B cell (primary cell): ENCODE measurements around the gene KRTAP4-9. TPM values are rescaled to one million over a fixed set of nuclear protein-coding genes. Genes with fewer than 3 reads are reported as not detected.
"Not testable (repeated sequence)": the region's sequence is repeated elsewhere in the genome, so short reads cannot be mapped to it uniquely, and the experiment has no call there.

ENCODE experiments used
- ATAC-seq: fragments of 200-7000 bp; cut with Tn5 transposase; one replicate; pipeline ENCODE4 v1.10.0; 2021; ENCODE audit warnings: low read depth, mild to moderate bottlenecking, moderate number of reproducible peaks, moderate library complexity
- CTCF ChIA-PET: fragments of 350-600 bp; sonication (Branson Sonifier 250); formaldehyde crosslinking; loops from one replicate; lab custom pipeline; 2021; ENCODE audit warnings: antibody characterized with exemption, inconsistent platforms; lab: Charles Lee
- POLR2A ChIA-PET: fragments of 350-600 bp; sonication (Branson Sonifier 250); formaldehyde crosslinking; loops from one replicate; lab custom pipeline; 2021; ENCODE audit warnings: antibody characterized with exemption; lab: Charles Lee
- DNase-seq: peaks from one replicate; pipeline ENCODE4 v3.0.0; 2013
- H2AFZ ChIP-seq: 2 replicates; pipeline ENCODE4 v1.6.1; 2012; ENCODE audit warnings: mild to moderate bottlenecking, low read depth, low read length; ENCODE audit not compliant: insufficient read depth, poor library complexity, severe bottlenecking
- H3K27ac ChIP-seq, 2 donors: 1 replicate in 1 of 2; 2 replicates in 1 of 2; pipeline ENCODE4 v1.5.1; 2012 to 2013; ENCODE audit warnings: low read length in 2 of 2, mild to moderate bottlenecking in 2 of 2, moderate library complexity in 1 of 2
- H3K27me3 ChIP-seq, 4 experiments: fragments of 200-600 bp in 1 of 4; sonication (generic) in 1 of 4; replicated peaks in 1 of 4; 1 replicate in 2 of 4; 2 replicates in 2 of 4; pipeline versions ENCODE4 v1.6.1 to v1.7.0; 2013 to 2016; ENCODE audit warnings: low read length in 3 of 4, mild to moderate bottlenecking in 2 of 4, mixed read lengths in 1 of 4, moderate library complexity in 1 of 4; ENCODE audit not compliant: insufficient read depth in 4 of 4, control insufficient read depth in 3 of 4; ENCODE audit errors: control extremely low read depth in 1 of 4
- H3K36me3 ChIP-seq, 2 experiments: replicated peaks in 1 of 2; 1 replicate in 1 of 2; 2 replicates in 1 of 2; pipeline versions ENCODE4 v1.6.1 to v1.7.1; 2013; ENCODE audit warnings: low read length in 1 of 2; ENCODE audit not compliant: insufficient read depth in 2 of 2, control insufficient read depth in 1 of 2; ENCODE audit errors: control extremely low read depth in 1 of 2, extremely low read depth in 1 of 2
- H3K4me1 ChIP-seq, 2 donors: fragments of 200-600 bp in 1 of 2; sonication (generic) in 1 of 2; 1 replicate in 1 of 2; 2 replicates in 1 of 2; pipeline versions ENCODE4 v1.5.1 to v1.6.1; 2013 to 2017; ENCODE audit warnings: low read length in 2 of 2; ENCODE audit not compliant: control insufficient read depth in 2 of 2, insufficient read depth in 2 of 2
- H3K4me2 ChIP-seq: replicated peaks from 2 replicates; pipeline ENCODE3; 2012; ENCODE audit warnings: mild to moderate bottlenecking, low read depth, low read length; ENCODE audit not compliant: poor library complexity, severe bottlenecking
- H3K4me3 ChIP-seq, 5 experiments: fragments of 200-600 bp in 1 of 5; sonication (generic) in 1 of 5; 1 replicate in 3 of 5; 2 replicates in 2 of 5; pipeline versions ENCODE4 v1.5.1 to v1.7.0; 2011 to 2016; ENCODE audit warnings: low read length in 4 of 5, mild to moderate bottlenecking in 4 of 5, low read depth in 2 of 5, control low read depth in 1 of 5, moderate library complexity in 1 of 5; ENCODE audit not compliant: insufficient read depth in 1 of 5; ENCODE audit errors: control extremely low read depth in 1 of 5, extremely low read depth in 1 of 5
- H3K79me2 ChIP-seq: fragments of 200-600 bp; sonication (generic); one replicate; pipeline ENCODE4 v1.6.0; 2016; ENCODE audit warnings: low read length; ENCODE audit not compliant: control insufficient read depth, insufficient read depth
- H3K9ac ChIP-seq: fragments of 200-600 bp; sonication (generic); 2 replicates; pipeline ENCODE4 v1.6.1; 2017; ENCODE audit warnings: mild to moderate bottlenecking, low read length, moderate library complexity
- H3K9me3 ChIP-seq, 3 donors: one replicate each; pipeline versions ENCODE4 v1.6.1 to v1.7.1; 2013; ENCODE audit warnings: low read length in 2 of 3; ENCODE audit not compliant: control insufficient read depth in 2 of 3, insufficient read depth in 1 of 3; ENCODE audit errors: control extremely low read depth in 1 of 3
- H4K20me1 ChIP-seq: 2 replicates; pipeline ENCODE4 v1.6.0; 2012; ENCODE audit warnings: mild to moderate bottlenecking, low read length; ENCODE audit not compliant: insufficient read depth, control insufficient read depth, poor library complexity, severe bottlenecking
- H3K27ac Mint-ChIP-seq: one replicate; pipeline ENCODE4 v1.8.0; 2021; ENCODE audit warnings: mixed read lengths
- H3K27me3 Mint-ChIP-seq: one replicate; pipeline ENCODE4 v1.8.0; 2021; ENCODE audit warnings: mixed read lengths
- H3K4me1 Mint-ChIP-seq: one replicate; pipeline ENCODE4 v1.8.0; 2021; ENCODE audit warnings: mixed read lengths
- H3K4me3 Mint-ChIP-seq: one replicate; pipeline ENCODE4 v1.8.0; 2021; ENCODE audit warnings: mixed read lengths
- H3K9me3 Mint-ChIP-seq: one replicate; pipeline ENCODE4 v1.8.0; 2022; ENCODE audit warnings: mixed read lengths; ENCODE audit not compliant: insufficient read depth
- EZH2 ChIP-seq: IDR thresholded peaks from 2 replicates; pipeline ENCODE4 v1.6.1; 2012; ENCODE audit warnings: borderline replicate concordance, low read depth, mild to moderate bottlenecking, moderate library complexity, low read length; ENCODE audit not compliant: insufficient read depth, poor library complexity, severe bottlenecking
- WGBS: methylation state at CpG from one replicate; pipeline ENCODE4 v1.1.5; 2013; ENCODE audit warnings: missing lambda C conversion rate; ENCODE audit not compliant: insufficient coverage; 5-methylcytosine and 5-hydroxymethylcytosine counted together
- intact Hi-C: fragments of 100-400 bp; cut with micrococcal nuclease; formaldehyde crosslinking; loops from one replicate; pipeline ENCODE4 v1.10.0; 2022
- polyA minus RNA-seq: library from RNA; depleted of rRNA, polyadenylated mRNA; stranded (reverse); fragments of >200 nt; gene quantifications from 2 replicates; pipeline ENCODE4 v1.2.3, GENCODE V29; 2012
- polyA plus RNA-seq: library from polyadenylated mRNA; depleted of rRNA; stranded (reverse); fragments of >200 nt; gene quantifications from 2 replicates; pipeline ENCODE4 v1.2.3, GENCODE V29; 2012
- total RNA-seq, 2 donors: library from RNA; stranded (reverse); fragments of 120-200 nt in 1 of 2; gene quantifications; 1 replicate in 1 of 2; 2 replicates in 1 of 2; pipeline versions ENCODE4 v1.2.3 to v1.2.4, GENCODE V29; 2013 to 2022
- TF ChIP-seq, protein P1 (sequence below): fragments of 200-600 bp; IDR thresholded peaks from one replicate; pipeline ENCODE4 v1.8.0; 2022; ENCODE audit warnings: antibody characterized with exemption, mild to moderate bottlenecking

KRTAP4-9 gene
- not detected in 2 replicates for total RNA-seq
- total RNA-seq (2013) = not detected
- polyA plus RNA-seq = not detected in 2 replicates
- polyA minus RNA-seq = not detected in 2 replicates

DNA sequence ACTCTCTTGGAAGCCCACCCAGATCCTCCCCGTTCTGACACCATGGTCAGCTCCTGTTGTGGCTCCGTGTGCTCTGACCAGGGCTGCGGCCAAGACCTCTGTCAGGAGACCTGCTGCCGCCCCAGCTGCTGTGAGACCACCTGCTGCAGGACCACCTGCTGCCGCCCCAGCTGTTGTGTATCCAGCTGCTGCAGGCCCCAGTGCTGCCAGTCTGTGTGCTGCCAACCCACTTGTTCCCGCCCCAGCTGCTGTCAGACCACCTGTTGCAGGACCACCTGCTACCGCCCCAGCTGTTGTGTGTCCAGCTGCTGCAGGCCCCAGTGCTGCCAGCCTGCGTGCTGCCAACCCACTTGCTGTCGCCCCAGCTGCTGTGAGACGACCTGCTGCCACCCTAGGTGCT, at the start of gene KRTAP4-9:
TSS of gene KRTAP4-9 (plus strand) at position 43 of the 400 bp plus-strand sequence. CDS start at position 43, 0 bp downstream.
- H4K20me1 ChIP-seq, H3K79me2 ChIP-seq, POLR2A ChIA-PET, H3K9me3 Mint-ChIP-seq, H3K4me3 Mint-ChIP-seq, H3K4me2 ChIP-seq, H3K9me3 ChIP-seq, H3K9ac ChIP-seq, H3K27ac ChIP-seq, ATAC-seq, DNase-seq, H3K4me3 ChIP-seq, intact Hi-C loops, H3K27ac Mint-ChIP-seq, CTCF ChIA-PET, H2AFZ ChIP-seq, H3K27me3 ChIP-seq, H3K36me3 ChIP-seq: not testable (repeated sequence)
- 89% methylated on average over 10 of the region's 10 CpGs for WGBS
- Mint-ChIP-seq H3K4me1 (peaks cover 19% of the 10 kb centered on the region), H3K27me3 (peaks cover 25% of the 10 kb centered on the region)
- H3K4me1 ChIP-seq = peaks cover 16 to 23% of the 10 kb centered on the region in 2 donors

DNA sequence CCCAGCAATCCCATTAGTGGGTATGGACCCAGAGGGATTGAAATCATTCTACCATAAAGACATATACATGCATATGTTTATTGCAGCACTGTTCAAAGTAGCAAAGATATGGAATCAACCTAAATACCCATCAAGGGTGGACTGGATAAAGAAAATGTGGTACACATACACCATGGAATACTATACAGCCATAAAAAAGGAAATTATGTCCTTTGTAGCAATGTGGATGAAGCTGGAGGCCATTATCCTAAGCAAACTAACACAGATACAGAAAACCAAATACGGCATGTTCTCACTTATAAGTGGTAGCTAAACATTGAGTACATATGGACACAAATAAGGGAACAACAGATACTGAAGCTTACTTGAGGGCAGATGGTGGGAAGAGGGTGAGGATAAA, 47.6 kb upstream of the KRTAP4-9 start:
- WGBS = no CpG with 5 or more reads among the region's 1 CpG
- no peak overlapping the region for H3K27ac ChIP-seq
- H3K9me3 Mint-ChIP-seq = no peaks in the 10 kb centered on the region

More for the DNA sequence above, 47.6 kb upstream of the KRTAP4-9 start:
- no peak overlapping the region for H3K9ac ChIP-seq
- H3K9me3 ChIP-seq = peaks cover 0 to 2% (median 1%) of the 10 kb centered on the region in 3 donors
- CTCF ChIA-PET = no interaction called here
- no peaks in the 10 kb centered on the region for H3K36me3 ChIP-seq
- H4K20me1 ChIP-seq = no peaks in the 10 kb centered on the region
- no peak overlapping the region for H3K27ac Mint-ChIP-seq
- H3K4me1 Mint-ChIP-seq = no peaks in the 10 kb centered on the region
- ATAC-seq (no peak), DNase-seq (no peak)
- TF ChIP-seq, protein P1, sequence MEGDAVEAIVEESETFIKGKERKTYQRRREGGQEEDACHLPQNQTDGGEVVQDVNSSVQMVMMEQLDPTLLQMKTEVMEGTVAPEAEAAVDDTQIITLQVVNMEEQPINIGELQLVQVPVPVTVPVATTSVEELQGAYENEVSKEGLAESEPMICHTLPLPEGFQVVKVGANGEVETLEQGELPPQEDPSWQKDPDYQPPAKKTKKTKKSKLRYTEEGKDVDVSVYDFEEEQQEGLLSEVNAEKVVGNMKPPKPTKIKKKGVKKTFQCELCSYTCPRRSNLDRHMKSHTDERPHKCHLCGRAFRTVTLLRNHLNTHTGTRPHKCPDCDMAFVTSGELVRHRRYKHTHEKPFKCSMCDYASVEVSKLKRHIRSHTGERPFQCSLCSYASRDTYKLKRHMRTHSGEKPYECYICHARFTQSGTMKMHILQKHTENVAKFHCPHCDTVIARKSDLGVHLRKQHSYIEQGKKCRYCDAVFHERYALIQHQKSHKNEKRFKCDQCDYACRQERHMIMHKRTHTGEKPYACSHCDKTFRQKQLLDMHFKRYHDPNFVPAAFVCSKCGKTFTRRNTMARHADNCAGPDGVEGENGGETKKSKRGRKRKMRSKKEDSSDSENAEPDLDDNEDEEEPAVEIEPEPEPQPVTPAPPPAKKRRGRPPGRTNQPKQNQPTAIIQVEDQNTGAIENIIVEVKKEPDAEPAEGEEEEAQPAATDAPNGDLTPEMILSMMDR = no peak
- TF ChIP-seq EZH2 = no peak
- H3K79me2 ChIP-seq = no peaks in the 10 kb centered on the region
- intact Hi-C loops = no loop called here
- H3K4me3 ChIP-seq = no peak overlapping the region
- H3K27me3 ChIP-seq = peaks cover 0 to 6% (median 0%) of the 10 kb centered on the region in 4 experiments
- no peak overlapping the region for H3K4me2 ChIP-seq
- H2AFZ ChIP-seq = no peak overlapping the region
- H3K27me3 Mint-ChIP-seq = peaks cover 64% of the 10 kb centered on the region
- POLR2A ChIA-PET = no interaction called here
- H3K4me1 ChIP-seq = no peaks in the 10 kb centered on the region
- no peak overlapping the region for H3K4me3 Mint-ChIP-seq
